Hepatic stellate cell (primary cell): Measurements from ENCODE around the gene RBM26.

Experiments
- DNase-seq: peaks from one replicate; pipeline ENCODE4 v3.0.0; 2011; ENCODE audit warnings: low spot score

The RBM26 gene

GRCh38 chr13:79419365-79419764 is 13.3 kb upstream of the RBM26 start:
- no peak for DNase-seq

DNA sequence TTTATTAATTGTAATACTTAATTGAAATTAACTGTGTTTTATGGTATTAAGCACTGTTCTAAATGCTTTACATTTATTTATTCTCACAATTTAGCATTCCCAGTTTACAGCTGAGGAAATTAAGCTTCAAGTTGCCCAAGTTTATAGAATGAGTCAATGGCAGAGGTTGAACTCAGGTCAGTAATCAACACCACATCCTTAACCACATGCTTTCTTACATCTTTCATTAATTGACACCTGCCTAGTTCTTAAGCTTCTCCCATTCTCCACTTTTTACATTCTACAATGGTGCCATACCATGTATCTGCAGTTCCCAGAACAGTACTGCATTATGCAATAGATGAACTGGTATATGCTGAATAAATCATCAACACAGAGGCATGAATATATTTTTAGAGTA is 11.7 kb upstream of the RBM26 start:
- DNase-seq: no peak

- DNase-seq: no peak
These were observed 7.5 kb upstream of the RBM26 start for GRCh38 chr13:79413521-79413920.

- DNase-seq: no peak
These were observed 3.8 kb upstream of the RBM26 start for GRCh38 chr13:79409828-79410227.

DNA sequence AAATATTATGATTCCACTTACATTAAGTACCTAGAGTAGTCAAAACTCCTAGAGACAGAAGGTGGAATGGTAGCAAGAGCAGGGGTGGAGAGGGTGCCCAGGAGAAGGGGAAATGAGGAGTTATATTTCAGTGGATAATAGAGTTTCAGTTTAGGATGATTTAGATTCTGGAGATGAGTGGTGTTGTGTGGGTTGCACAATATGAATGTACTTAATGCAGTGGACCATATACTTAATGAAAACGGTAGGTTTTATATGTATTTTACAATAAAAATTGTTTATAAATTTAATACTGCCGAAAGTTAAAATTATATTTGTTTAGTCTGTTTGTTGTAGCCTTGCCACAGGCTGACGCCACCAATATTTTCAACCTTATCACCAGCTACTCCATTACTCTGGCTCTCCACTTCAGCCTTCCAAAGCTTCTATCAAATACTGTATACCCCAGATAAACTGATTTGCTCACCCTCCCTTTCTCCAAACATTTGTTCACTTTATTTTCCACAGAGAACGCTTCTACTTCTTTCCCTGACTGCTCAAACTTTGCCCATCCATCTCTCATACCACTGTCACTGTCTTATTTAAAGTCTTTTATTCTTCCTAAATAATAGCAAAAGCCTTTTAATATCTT is 1.4 kb upstream of the RBM26 start:
- DNase-seq: no peak

DNA sequence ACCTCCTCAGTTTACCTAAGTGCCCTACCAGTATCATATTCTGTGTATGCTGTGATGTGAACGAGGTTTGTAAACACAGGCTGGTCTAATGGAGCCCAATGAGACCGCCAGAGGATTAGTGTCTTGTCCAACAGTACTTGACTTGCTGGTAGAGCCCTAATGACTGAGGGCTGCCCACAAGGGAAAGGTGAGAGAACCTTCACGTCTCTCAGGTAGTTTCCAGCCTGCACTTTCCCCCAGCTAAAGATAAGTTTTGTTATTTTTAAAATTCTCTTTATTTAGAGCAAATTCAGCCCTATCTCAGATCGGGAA is 498 bp upstream of the RBM26 start:
- DNase-seq: no peak

GRCh38 chr13:79405501-79405830 is 589 bp downstream of the RBM26 start:
- DNase-seq: no peak

- no peak for DNase-seq
These were observed 1.1 kb downstream of the RBM26 start for GRCh38 chr13:79404985-79405384.

GRCh38 chr13:79404361-79404760 is 1.7 kb downstream of the RBM26 start:
- no peak for DNase-seq

GRCh38 chr13:79403113-79403512 is 2.9 kb downstream of the RBM26 start:
- no peak for DNase-seq

GRCh38 chr13:79402679-79403078 is 3.4 kb downstream of the RBM26 start:
- DNase-seq: no peak

GRCh38 chr13:79402074-79402635 is 3.9 kb downstream of the RBM26 start:
- no peak for DNase-seq

DNA sequence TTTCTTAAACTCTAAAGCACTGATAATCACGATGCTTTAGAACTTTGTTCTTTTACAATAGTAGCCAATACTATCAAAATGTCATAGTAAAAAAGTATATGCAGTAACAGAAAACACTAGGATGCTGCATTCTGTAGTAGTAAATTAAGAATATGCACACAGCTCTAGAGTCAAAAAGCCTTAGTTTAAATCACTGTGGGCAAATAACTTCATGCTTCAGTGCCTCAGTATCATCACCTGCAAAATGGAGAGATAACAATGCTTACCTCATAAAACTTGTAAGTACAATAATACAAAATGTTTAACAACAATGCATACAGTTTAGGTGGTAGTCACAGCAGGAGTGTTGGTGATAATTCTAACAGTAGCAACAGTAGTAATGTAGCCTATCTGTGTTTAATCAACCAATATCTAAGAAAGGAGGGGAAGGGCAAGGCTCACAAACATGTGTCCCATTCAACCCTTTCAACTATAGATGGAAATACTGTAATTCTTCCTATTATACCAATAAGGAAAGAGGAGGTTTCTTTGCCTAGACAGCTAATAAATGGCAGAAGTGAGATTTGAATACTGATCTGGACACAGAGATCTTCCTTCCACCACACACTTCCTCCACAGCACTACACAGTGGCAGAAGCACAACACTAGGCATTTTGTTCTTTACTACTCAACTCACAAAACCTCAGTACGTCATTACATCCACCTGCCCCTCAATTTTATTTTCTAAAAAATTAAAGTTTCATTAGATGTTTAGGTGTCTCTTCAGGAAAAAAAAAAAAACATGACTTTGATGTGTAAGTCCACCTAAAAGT is 4.6 kb downstream of the RBM26 start:
- no peak for DNase-seq

GRCh38 chr13:79398915-79399314 is 7.1 kb downstream of the RBM26 start:
- DNase-seq: no peak

DNA sequence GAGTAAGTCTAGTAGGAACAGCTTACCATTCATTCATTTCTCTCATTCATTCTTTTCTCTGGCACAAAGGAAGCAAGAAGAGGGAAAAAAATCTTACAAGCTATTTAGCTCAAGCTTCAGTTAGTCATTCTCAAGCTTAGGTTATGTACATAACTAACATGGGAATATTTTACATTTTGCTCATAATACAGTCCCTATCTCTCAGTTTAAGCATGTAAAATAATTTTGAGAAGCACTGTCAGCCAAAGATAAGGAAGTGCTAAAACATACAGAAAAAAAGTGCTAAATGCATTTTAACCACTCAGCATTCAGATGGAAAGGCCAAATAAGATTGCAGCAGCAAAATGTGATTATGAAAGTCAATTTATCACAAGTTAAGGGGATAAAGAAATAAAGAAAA is 7.9 kb downstream of the RBM26 start:
- no peak for DNase-seq

DNA sequence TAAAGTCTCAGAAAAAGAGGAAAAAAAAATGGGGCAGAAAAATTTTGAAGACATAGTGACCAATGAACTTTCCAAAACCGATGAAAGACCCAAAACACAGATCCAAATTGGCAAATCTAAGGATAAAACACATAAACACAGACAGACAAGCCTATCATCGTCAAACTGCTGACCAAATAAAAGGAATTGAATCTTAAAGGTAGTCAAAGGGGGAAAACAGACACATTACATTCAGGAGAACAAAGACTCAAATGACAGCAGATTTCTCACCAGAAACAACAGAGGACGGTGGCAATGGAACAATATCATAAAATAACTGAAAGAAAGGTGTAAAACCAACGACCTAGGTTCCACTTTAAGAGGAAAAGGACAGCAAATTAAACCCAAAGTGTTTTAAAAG is 10.2 kb downstream of the RBM26 start:
- DNase-seq: no peak

GRCh38 chr13:79393564-79394249 is 12.3 kb downstream of the RBM26 start:
- no peak for DNase-seq

DNA sequence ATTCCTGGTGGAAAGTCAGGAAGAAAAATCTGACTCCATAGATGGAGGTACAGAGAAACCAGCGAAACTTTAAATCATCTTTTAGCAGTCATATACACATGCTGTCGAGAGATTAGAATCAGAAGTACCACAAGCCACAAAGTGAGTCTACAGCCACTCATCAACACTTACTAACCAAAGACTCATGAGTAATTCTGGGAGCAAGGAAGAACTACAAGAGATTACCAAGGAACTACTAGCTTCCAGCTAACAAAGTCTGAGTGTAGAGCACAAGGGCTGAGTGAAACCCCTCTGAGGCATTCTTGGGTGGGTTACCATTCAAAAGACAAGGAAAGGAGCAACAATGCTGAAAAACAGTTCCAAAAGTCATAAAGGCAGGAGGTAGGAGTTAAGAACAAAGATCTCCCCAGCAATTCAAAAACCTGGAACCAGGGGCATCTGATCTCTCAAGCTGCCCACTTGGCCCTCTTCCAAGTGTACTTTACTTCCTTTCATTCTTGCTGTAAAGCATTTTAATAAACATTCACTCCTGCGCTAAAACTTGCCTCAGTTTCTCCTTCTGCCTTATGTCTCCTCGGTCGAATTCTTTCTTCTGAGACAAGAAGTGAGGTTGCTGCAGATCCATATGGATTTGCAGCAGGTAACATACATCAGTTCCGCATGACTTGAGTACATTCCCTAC is 13.0 kb downstream of the RBM26 start:
- no peak for DNase-seq

DNA sequence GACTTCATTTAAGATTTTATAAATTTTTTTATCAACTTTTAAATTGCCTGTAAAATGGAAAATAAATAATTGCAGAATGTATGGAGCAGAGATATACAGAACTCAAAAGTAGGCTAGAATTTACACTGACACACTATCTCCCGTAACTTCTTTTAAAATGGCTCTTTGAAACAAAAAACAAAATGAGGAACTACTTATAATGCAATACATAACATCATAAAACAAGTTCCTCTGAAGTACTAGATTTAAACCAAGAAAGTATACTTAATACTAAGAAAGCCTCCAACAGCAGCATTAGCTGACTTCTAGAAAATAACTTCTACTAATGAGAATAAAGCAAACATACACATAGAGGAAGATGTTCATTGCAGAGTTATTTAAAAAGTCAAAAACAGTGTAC is 17.0 kb downstream of the RBM26 start:
- no peak for DNase-seq

- DNase-seq: no peak
These were observed 18.2 kb downstream of the RBM26 start for GRCh38 chr13:79387853-79388252.

- no peak for DNase-seq
These were observed 19.8 kb downstream of the RBM26 start for GRCh38 chr13:79386125-79386826.

GRCh38 chr13:79385694-79386093 is 20.4 kb downstream of the RBM26 start:
- DNase-seq: no peak
